Stimulated activated CD4-positive, alpha-beta T cell treated with anti-CD3 and anti-CD28 coated beads, Interleukin-2, amount 100 ng/mL, for 48 hours (primary cell): ENCODE results near the gene HIVEP3.

Experiments used
- DNase-seq, 2 donors: peaks; one replicate each; pipeline ENCODE4 v3.0.0-alpha.2; 2020

HIVEP3 gene

GRCh38 chr1:41501581-41501980, 417.1 kb downstream of the HIVEP3 start:
- DNase-seq, result no peak

GRCh38 chr1:41500781-41501518, 417.8 kb downstream of the HIVEP3 start:
- DNase-seq, result no peak

GRCh38 chr1:41500378-41500777, 418.3 kb downstream of the HIVEP3 start:
- no peak for DNase-seq

DNA sequence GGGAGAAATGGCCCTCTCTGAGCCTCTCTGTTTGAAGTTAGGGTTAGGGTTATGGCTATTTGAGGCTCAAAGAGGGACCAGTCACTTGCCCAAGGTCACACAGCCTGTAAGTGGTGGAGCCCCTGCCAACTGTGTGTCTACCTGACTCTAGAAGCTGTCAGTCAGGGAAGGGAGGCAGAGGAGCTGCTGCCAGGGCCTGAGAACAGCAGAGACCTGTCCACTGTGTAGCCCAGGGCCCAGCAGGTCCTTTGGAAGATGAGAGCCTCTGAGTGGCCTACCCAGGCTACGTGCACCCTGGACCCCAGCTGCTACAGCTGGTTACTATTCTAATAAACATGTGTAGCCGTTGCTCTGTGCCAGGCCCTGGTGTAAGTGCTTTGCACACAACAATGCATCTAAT, 419.1 kb downstream of the HIVEP3 start:
- DNase-seq, result no peak

- no peak for DNase-seq
These were observed 419.9 kb downstream of the HIVEP3 start for GRCh38 chr1:41498804-41499203.

DNA sequence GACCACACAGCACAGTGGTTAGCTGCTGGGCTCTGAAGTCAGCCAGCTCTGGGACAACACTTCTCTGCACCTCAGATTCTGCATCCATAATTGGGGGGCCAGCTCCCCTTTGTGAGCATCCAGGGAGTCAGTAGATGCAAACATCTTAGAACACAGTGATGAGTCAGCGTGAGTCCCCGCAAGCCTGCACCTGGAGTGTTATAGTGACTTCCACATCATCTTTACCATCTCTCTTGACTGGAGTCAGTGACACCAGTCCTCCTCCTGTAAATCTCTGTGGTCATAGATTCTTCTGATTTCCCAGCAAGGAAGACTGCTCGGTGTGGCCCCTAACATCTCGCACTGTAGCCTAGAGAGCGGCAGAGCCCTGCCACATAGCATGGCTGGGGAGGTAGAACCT, 420.3 kb downstream of the HIVEP3 start:
- no peak for DNase-seq

GRCh38 chr1:41497461-41498030, 421.2 kb downstream of the HIVEP3 start:
- DNase-seq, result no peak

DNA sequence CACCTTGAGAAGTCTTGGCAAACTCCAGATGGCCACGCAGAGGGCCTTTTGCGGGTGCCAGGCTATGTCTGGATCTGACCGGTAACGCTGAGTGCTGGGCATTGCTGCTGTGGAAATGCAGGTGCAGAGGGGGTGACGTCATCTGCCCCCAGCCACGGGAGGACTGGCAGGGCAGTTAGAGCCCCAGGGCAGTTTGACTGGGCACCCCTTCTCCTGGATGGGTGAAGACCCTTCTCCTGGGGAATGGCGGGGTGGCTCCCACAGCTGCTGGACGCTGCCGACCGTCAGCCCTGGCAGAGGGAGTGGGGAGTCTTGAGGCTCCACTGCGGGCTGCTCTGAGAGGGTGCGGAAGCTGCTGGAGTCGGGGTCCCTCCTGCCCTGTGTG, 421.7 kb downstream of the HIVEP3 start:
- DNase-seq, result no peak

- peak; percentile 56 to 58 for DNase-seq
These were observed 422.4 kb downstream of the HIVEP3 start for GRCh38 chr1:41496080-41497055.

- no peak for DNase-seq
These were observed 423.3 kb downstream of the HIVEP3 start for GRCh38 chr1:41495210-41495948.

DNA sequence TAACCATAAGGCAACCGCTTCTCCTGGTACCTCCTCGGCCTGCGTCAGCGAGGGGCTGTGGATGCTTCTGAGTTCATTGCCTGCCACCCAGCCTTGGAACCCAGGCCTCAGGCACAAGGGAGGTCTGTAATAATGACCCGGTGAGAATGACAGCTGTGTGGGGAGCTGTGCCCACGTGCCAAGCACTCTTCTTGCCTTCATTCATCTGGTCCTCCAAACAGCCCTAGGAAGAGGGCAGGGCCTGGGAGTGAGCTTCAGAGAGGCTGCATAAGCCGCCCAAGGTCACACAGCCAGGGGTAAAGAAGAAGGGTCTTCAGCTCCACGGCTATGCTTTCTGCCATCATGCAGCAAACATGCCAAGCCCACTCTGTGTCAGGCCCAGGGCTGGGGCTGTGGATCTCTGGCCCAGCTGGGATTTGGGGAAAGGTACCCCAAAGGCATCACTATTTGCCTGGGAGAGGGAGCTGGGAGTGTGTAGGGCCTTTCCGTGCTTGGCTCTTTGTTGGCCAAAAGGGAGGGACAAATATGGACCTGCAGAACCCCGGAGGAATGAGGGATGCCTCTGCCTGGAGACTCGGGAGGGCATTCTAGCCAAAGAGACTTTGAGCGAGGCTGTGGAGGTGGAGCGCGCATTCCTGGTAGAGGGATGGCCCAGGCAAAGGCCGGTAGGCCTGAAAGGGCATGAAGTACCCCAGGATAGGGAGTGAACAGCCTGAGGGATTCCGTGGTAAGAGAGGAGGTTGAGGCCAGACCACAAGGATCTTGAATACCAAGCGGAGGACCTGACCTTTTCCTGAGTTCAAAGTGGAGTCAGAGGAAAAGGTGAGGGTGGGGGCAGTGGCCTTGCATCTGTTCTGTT, 424.1 kb downstream of the HIVEP3 start:
- no peak for DNase-seq

DNA sequence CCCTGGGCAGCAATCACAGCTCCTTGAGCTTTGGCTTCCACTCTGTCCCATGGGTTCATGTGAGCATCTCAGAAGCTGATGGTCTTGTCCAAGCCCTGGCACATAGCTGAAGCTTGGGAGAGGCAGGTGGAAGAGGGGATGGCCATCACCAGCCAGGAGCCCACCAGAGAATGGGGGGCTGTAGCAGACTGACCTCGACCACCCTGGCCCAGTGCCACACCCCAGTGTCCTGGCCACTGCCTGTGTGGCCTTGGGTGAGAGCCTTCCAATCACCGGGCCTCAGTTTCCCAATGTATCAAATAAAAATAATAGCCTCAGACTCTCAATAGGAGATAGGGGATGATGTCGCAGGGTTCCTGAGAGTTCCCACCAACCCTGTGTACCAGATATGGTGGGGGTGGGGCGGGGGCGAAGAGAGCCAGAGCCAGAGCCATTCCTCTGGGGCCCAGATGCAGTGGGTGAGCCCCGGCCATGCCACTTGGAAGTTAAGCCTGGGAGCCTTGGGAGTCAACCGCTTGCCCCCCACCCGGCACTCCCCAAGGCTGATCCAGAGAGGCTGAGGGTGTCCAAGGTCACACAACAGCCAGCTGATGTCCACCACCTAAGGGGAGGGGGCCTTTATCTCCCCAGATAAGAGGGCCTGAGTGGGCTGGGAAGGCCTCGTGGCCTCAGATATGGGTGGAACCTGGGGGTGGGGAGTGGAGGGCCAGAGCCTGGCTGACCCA, 424.9 kb downstream of the HIVEP3 start:
- DNase-seq, result no peak

GRCh38 chr1:41493117-41493536, 425.6 kb downstream of the HIVEP3 start:
- DNase-seq, result no peak

DNA sequence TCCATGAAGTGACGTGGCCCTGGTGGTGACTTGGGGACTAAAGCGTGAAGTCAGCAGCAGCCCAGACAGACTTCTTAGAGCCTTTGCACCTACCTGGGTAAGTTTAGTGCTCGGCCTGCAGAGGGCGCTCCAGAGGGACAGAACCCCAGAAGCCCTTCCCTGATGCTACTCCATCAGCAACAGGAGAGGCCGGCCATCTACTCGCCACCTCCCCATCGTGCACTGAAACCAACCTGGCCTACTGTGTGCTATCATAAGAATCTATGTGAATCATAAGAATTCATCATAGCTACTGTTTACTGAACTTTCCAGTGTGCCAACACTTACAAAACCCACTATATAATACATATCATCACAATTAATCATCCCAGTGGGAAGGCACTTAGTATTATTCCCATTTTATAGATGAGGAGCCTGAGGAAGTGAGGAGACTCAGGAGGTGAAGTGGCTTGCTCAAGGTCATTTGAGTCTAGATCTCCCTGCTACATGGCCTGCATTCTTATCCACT, 426.3 kb downstream of the HIVEP3 start:
- DNase-seq, result peak; percentile 48 to 62

GRCh38 chr1:41490911-41491310, 427.8 kb downstream of the HIVEP3 start:
- DNase-seq, result no peak

- DNase-seq, result no peak
These were observed 429.2 kb downstream of the HIVEP3 start for GRCh38 chr1:41489561-41489960.

GRCh38 chr1:41488040-41488951, 430.4 kb downstream of the HIVEP3 start:
- no peak for DNase-seq

- no peak for DNase-seq
These were observed 431.3 kb downstream of the HIVEP3 start for GRCh38 chr1:41487126-41488039.
